GM12892 (cell line): ENCODE data around the gene MAN1A2. TPM values are rescaled to one million over a fixed set of nuclear protein-coding genes. Genes with fewer than 3 reads are reported as not detected.
"Not testable (repeated sequence)": the region's sequence is repeated elsewhere in the genome, so short reads cannot be mapped to it uniquely, and the experiment has no call there.

ENCODE experiments used
- DNase-seq: peaks from one replicate; pipeline ENCODE4 v3.0.0; 2011; ENCODE audit not compliant: insufficient read length
- FAIRE-seq: peaks from 2 replicates; lab custom pipeline; 2011; peaks lifted over from hg19 to GRCh38; lab: Jason Lieb, UNC
- POLR2A ChIP-seq: IDR thresholded peaks from 2 replicates; pipeline ENCODE4 v1.6.1; 2011; ENCODE audit warnings: low read depth, low read length, control low read depth
- POLR2AphosphoS5 ChIP-seq: IDR thresholded peaks from 2 replicates; pipeline ENCODE4 v1.6.1; 2011; ENCODE audit warnings: low read depth, low read length, control low read depth
- TAF1 ChIP-seq: IDR thresholded peaks from 2 replicates; pipeline ENCODE4 v1.6.1; 2011; ENCODE audit warnings: low read depth, mild to moderate bottlenecking, control low read depth, low read length, borderline replicate concordance
- polyA plus RNA-seq: library from polyadenylated mRNA; unstranded; fragments of >200 nt; gene quantifications from one replicate; pipeline ENCODE4 v1.2.1, GENCODE V29; 2012; ENCODE audit warnings: missing spikeins, inconsistent platforms; ENCODE audit not compliant: missing spikeins

Gene MAN1A2
- 8.6 TPM for polyA plus RNA-seq

- FAIRE-seq (peak; percentile 87), DNase-seq (peak; percentile 53)
- TF ChIP-seq TAF1 (peak; percentile 38; the same call in 1 of the 2 replicates), POLR2AphosphoS5 (no peak; the same call in 1 of the 2 replicates), POLR2A (peak; percentile 58)
Measured at GRCh38 chr1:117367046-117368025, at the start of gene MAN1A2. Gene MAN1A2 (plus strand): TSS chr1:117367449. CDS start chr1:117368184, 735 bp downstream.

- FAIRE-seq (no peak), DNase-seq (no peak)
- TF ChIP-seq POLR2A (no peak), TAF1 (no peak), POLR2AphosphoS5 (no peak)
Measured at GRCh38 chr1:117318011-117318410, 49.2 kb upstream of the MAN1A2 start.

GRCh38 chr1:117318426-117318825 is 48.8 kb upstream of the MAN1A2 start:
- TF ChIP-seq POLR2A (no peak), TAF1 (no peak), POLR2AphosphoS5 (no peak)
- FAIRE-seq (no peak), DNase-seq (no peak)

GRCh38 chr1:117320515-117320914 is 46.7 kb upstream of the MAN1A2 start:
- FAIRE-seq, result no peak

GRCh38 chr1:117321680-117322609 is 45.3 kb upstream of the MAN1A2 start:
- FAIRE-seq (no peak), DNase-seq (no peak)
- TF ChIP-seq TAF1 (no peak), POLR2AphosphoS5 (no peak), POLR2A (no peak)

More at GRCh38 chr1:117320515-117320914, 46.7 kb upstream of the MAN1A2 start:
- DNase-seq, result no peak
- TF ChIP-seq POLR2AphosphoS5 (no peak), TAF1 (no peak), POLR2A (no peak)

- TF ChIP-seq POLR2AphosphoS5 (no peak), TAF1 (no peak), POLR2A (no peak)
- FAIRE-seq (no peak), DNase-seq (no peak)
Measured at GRCh38 chr1:117324357-117324756, 42.9 kb upstream of the MAN1A2 start.

- not testable (repeated sequence) for DNase-seq, FAIRE-seq
Measured at GRCh38 chr1:117326035-117326434, 41.2 kb upstream of the MAN1A2 start.

- FAIRE-seq (no peak), DNase-seq (no peak)
- no peak for TF ChIP-seq POLR2AphosphoS5
Measured at GRCh38 chr1:117327011-117327410, 40.2 kb upstream of the MAN1A2 start.

GRCh38 chr1:117335376-117336086 is 31.7 kb upstream of the MAN1A2 start:
- DNase-seq, result no peak
- FAIRE-seq, result no peak
- TF ChIP-seq POLR2AphosphoS5 (no peak), POLR2A (no peak), TAF1 (no peak)

GRCh38 chr1:117336088-117336817 is 31.0 kb upstream of the MAN1A2 start:
- no peak for DNase-seq
- FAIRE-seq, result no peak
- TF ChIP-seq POLR2A (no peak), TAF1 (no peak), POLR2AphosphoS5 (no peak)
